Measurements from ENCODE around the gene METTL9.

DNA sequence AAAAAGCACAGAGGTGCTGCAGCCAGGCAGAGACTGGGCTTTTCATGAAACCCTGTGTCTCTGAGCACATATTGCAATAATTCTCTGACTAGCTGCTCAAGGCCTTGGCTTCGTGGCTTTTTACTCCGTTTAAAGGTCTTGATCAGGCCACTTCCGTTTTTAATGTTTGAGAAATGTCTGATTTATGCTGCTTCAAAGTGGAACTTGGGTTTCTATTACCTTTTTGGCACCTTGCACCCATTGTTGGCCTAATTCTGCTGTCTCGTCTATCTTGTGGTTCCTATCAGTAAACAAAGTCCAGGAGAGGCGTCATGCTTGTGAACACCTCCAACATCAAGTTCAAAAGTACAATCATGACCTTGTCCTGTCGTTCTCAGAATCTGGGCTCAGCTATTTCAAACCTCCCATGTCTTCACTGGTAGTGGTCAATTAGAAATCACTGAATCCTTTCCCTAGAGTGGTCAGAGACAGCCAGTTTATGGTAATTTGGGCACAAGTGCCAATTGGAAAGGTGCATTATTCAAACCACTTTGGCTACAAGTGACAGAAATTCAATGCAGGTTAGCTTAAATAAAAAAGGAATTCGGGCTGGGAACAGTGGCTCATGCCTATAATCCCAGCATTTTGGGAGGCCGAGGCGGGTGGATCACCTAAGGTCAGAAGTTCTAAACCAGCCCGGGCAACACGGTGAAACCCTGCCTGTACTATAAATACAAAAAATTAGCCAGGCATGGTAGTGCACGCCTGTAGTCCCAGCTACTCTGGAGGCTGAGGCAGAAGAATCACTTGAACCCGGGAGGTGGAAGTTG lies 33.3 kb upstream of the METTL9 start:
- TF ChIP-seq, protein P1, sequence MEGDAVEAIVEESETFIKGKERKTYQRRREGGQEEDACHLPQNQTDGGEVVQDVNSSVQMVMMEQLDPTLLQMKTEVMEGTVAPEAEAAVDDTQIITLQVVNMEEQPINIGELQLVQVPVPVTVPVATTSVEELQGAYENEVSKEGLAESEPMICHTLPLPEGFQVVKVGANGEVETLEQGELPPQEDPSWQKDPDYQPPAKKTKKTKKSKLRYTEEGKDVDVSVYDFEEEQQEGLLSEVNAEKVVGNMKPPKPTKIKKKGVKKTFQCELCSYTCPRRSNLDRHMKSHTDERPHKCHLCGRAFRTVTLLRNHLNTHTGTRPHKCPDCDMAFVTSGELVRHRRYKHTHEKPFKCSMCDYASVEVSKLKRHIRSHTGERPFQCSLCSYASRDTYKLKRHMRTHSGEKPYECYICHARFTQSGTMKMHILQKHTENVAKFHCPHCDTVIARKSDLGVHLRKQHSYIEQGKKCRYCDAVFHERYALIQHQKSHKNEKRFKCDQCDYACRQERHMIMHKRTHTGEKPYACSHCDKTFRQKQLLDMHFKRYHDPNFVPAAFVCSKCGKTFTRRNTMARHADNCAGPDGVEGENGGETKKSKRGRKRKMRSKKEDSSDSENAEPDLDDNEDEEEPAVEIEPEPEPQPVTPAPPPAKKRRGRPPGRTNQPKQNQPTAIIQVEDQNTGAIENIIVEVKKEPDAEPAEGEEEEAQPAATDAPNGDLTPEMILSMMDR (IDR thresholded peaks at IDR 0.05) = no peak
- no peak for TF ChIP-seq POLR2A (IDR thresholded peaks at IDR 0.05)
